OCI-LY7 (cell line): ENCODE results near the gene FAAP100. TPM values are rescaled to one million over a fixed set of nuclear protein-coding genes. Genes with fewer than 3 reads are reported as not detected.
A peak's percentile ranks its signal among the peaks of the same experiment; 100 is the strongest.
"Not testable (repeated sequence)": the region's sequence is repeated elsewhere in the genome, so short reads cannot be mapped to it uniquely, and the experiment has no call there.

Source experiments
- BruUV-seq: library from RNA; stranded (reverse); fragments of 400-500 nt; replicated peaks from 2 replicates; lab custom pipeline; 2021; lab: Mats Ljungman, UMichigan
- CTCF ChIA-PET: fragments of 300-600 bp; sonication (Branson Sonifier 250); formaldehyde crosslinking; loops from one replicate; lab custom pipeline; 2022; ENCODE audit warnings: antibody characterized with exemption; ENCODE audit not compliant: unreplicated experiment; lab: Charles Lee
- POLR2A ChIA-PET: fragments of 300-600 bp; sonication (Branson Sonifier 250); formaldehyde crosslinking; loops from one replicate; lab custom pipeline; 2022; ENCODE audit warnings: antibody characterized with exemption; lab: Charles Lee
- DNase-seq: peaks from one replicate; pipeline ENCODE4 v3.0.0-alpha.2; 2015; ENCODE audit warnings: low spot score
- H2AFZ ChIP-seq: fragments of 200-600 bp; sonication (generic), shearing (Covaris generic); 2 replicates; pipeline ENCODE4 v1.6.1; 2014; ENCODE audit warnings: mild to moderate bottlenecking, antibody characterized with exemption, low read length, moderate library complexity
- H3K27ac ChIP-seq: fragments of 200-600 bp; sonication (generic); 2 replicates; pipeline ENCODE4 v1.5.1; 2014; ENCODE audit warnings: mixed run types, low read depth, mild to moderate bottlenecking, moderate library complexity, low read length, inconsistent platforms; ENCODE audit not compliant: poor library complexity, severe bottlenecking
- H3K36me3 ChIP-seq: fragments of 200-600 bp; sonication (generic); 2 replicates; pipeline ENCODE4 v1.6.1; 2014; ENCODE audit warnings: mild to moderate bottlenecking, antibody characterized with exemption, low read length, moderate library complexity, mixed read lengths; ENCODE audit not compliant: insufficient read depth
- H3K4me1 ChIP-seq: fragments of 200-600 bp; sonication (generic); 2 replicates; pipeline ENCODE4 v1.5.1; 2014; ENCODE audit warnings: mild to moderate bottlenecking, low read length; ENCODE audit not compliant: insufficient read depth, poor library complexity, severe bottlenecking
- H3K4me2 ChIP-seq: fragments of 200-600 bp; sonication (generic); 2 replicates; pipeline ENCODE4 v1.6.1; 2014; ENCODE audit warnings: mild to moderate bottlenecking, low read length
- H3K4me3 ChIP-seq: fragments of 200-600 bp; sonication (generic); 2 replicates; pipeline ENCODE4 v1.5.1; 2014; ENCODE audit warnings: mild to moderate bottlenecking, low read depth, low read length; ENCODE audit not compliant: poor library complexity, severe bottlenecking
- H3K79me2 ChIP-seq: fragments of 200-600 bp; sonication (generic); 2 replicates; pipeline ENCODE4 v1.6.1; 2016; ENCODE audit warnings: low read depth, mild to moderate bottlenecking, low read length, moderate library complexity, mixed read lengths; ENCODE audit not compliant: insufficient read depth
- H3K9me2 ChIP-seq: fragments of 200-600 bp; sonication (generic); 2 replicates; pipeline ENCODE4 v1.6.1; 2016; ENCODE audit warnings: mild to moderate bottlenecking, low read length, mixed read lengths; ENCODE audit not compliant: insufficient read depth
- H3K9me3 ChIP-seq: fragments of 200-600 bp; sonication (generic); 2 replicates; pipeline ENCODE4 v1.6.1; 2014; ENCODE audit warnings: mild to moderate bottlenecking, mixed run types, low read length, mixed read lengths
- H4K20me1 ChIP-seq: fragments of 200-600 bp; sonication (generic); 2 replicates; pipeline ENCODE4 v1.6.1; 2014; ENCODE audit warnings: mild to moderate bottlenecking, antibody characterized with exemption, low read length, moderate library complexity, mixed read lengths; ENCODE audit not compliant: insufficient read depth
- CTCF ChIP-seq: fragments of 200-600 bp; sonication (generic); conservative IDR thresholded peaks from 2 replicates; pipeline ENCODE4 v1.5.1; 2014; ENCODE audit warnings: mild to moderate bottlenecking, antibody characterized with exemption, low read length, moderate library complexity, mixed read lengths
- EZH2phosphoT487 ChIP-seq: fragments of 200-600 bp; sonication (generic); IDR thresholded peaks from 2 replicates; pipeline ENCODE4 v1.6.1; 2018; ENCODE audit warnings: low read depth, borderline replicate concordance, mild to moderate bottlenecking, mixed run types, antibody characterized with exemption, low read length, moderate library complexity, mixed read lengths
- intact Hi-C: fragments of 100-400 bp; cut with micrococcal nuclease; formaldehyde crosslinking; loops from one replicate; pipeline ENCODE4 v1.10.0; 2022; ENCODE audit not compliant: unreplicated experiment
- total RNA-seq, 2 experiments: library from RNA; depleted of rRNA in 1 of 2; stranded (reverse); fragments of >200 nt in 1 of 2; shearing (Covaris generic) in 1 of 2; gene quantifications; 2 replicates each; pipeline ENCODE4 v1.2.3, GENCODE V29; 2014 to 2022

The FAAP100 gene
- total RNA-seq, 2 experiments from 2014 or later, result 65.2 to 74.2 TPM

- intact Hi-C loops, result no loop called here
- Histone ChIP-seq H3K27ac (no peak overlapping the region), H3K4me3 (no peak overlapping the region), H2AFZ (no peak overlapping the region), H3K79me2 (no peaks in the 10 kb centered on the region), H4K20me1 (no peaks in the 10 kb centered on the region), H3K4me1 (no peaks in the 10 kb centered on the region), H3K4me2 (no peak overlapping the region), H3K36me3 (peaks cover 93% of the 10 kb centered on the region), H3K9me2 (no peaks in the 10 kb centered on the region), H3K9me3 (no peaks in the 10 kb centered on the region)
- TF ChIP-seq CTCF, result no peak
- no peak for DNase-seq
- ChIA-PET POLR2A (no interaction called here), CTCF (no interaction called here)
- BruUV-seq, result no TSS peak
Observed at GRCh38 chr17:81586096-81586495, 33.9 kb upstream of the FAAP100 start.

- BruUV-seq, CTCF ChIA-PET: not testable (repeated sequence)
- peaks cover 88% of the 10 kb centered on the region for H3K36me3 ChIP-seq
Observed at GRCh38 chr17:81584771-81585170, 32.6 kb upstream of the FAAP100 start.

GRCh38 chr17:81583589-81584342 lies 31.6 kb upstream of the FAAP100 start:
- Histone ChIP-seq H3K9me3 (no peaks in the 10 kb centered on the region), H3K27ac (no peak overlapping the region), H3K36me3 (peaks cover 87% of the 10 kb centered on the region), H3K4me1 (no peaks in the 10 kb centered on the region), H3K79me2 (no peaks in the 10 kb centered on the region), H3K9me2 (no peaks in the 10 kb centered on the region), H3K4me2 (no peak overlapping the region), H4K20me1 (no peaks in the 10 kb centered on the region), H2AFZ (no peak overlapping the region), H3K4me3 (no peak overlapping the region)
- TSS peak; percentile 33 for BruUV-seq
- intact Hi-C loops, result no loop called here
- TF ChIP-seq EZH2phosphoT487 (no peak), CTCF (no peak)
- ChIA-PET CTCF (no interaction called here), POLR2A (interaction anchor here (0.9 kb wide), 1 partner anchor 11 kb away, joined by 3 read pairs; no protein-coding TSS in a partner anchor)
- no peak for DNase-seq

More at GRCh38 chr17:81584771-81585170, 32.6 kb upstream of the FAAP100 start:
- H4K20me1 ChIP-seq, H2AFZ ChIP-seq, H3K4me3 ChIP-seq, H3K79me2 ChIP-seq, H3K4me2 ChIP-seq, H3K27ac ChIP-seq, H3K9me3 ChIP-seq, H3K4me1 ChIP-seq, H3K9me2 ChIP-seq, DNase-seq, intact Hi-C loops: not testable (repeated sequence)
- POLR2A ChIA-PET, result interaction anchor here (0.8 to 0.9 kb wide), 2 partner anchors 12 to 26 kb away, joined by 3 to 7 read pairs; no protein-coding TSS in a partner anchor
